Kidney (tissue), 14 donors: Measurements from ENCODE around the gene MS4A4A. TPM values are rescaled to one million over a fixed set of nuclear protein-coding genes. Genes with fewer than 3 reads are reported as not detected.
"Not testable (repeated sequence)": the region's sequence is repeated elsewhere in the genome, so short reads cannot be mapped to it uniquely, and the experiment has no call there.

Experiments
- DNase-seq, 5 donors: peaks; one replicate each; pipeline ENCODE4 v3.0.0-alpha.2; 2013 to 2020
- FAIRE-seq: peaks from 2 replicates; lab custom pipeline; 2012; peaks lifted over from hg19 to GRCh38; lab: Jason Lieb, UNC
- H3K27ac ChIP-seq, 2 donors: one replicate each; pipeline ENCODE4 v1.7.0; 2013; ENCODE audit warnings: low read depth in 2 of 2, low read length in 2 of 2, inconsistent platforms in 1 of 2
- H3K27me3 ChIP-seq: one replicate; pipeline ENCODE4 v1.7.1; 2013; ENCODE audit warnings: low read length, inconsistent platforms; ENCODE audit not compliant: control insufficient read depth, insufficient read depth
- H3K36me3 ChIP-seq, 3 donors: one replicate each; pipeline versions ENCODE4 v1.7.0 to v1.7.1; 2013; ENCODE audit warnings: low read length in 3 of 3, control low read depth in 1 of 3, inconsistent platforms in 1 of 3; ENCODE audit not compliant: insufficient read depth in 3 of 3, control insufficient read depth in 2 of 3
- H3K4me1 ChIP-seq, 3 donors: one replicate each; pipeline versions ENCODE4 v1.7.0 to v1.7.1; 2013; ENCODE audit warnings: low read length in 3 of 3, inconsistent platforms in 1 of 3, low read depth in 1 of 3; ENCODE audit not compliant: control insufficient read depth in 2 of 3, insufficient read depth in 2 of 3
- H3K4me3 ChIP-seq, 3 donors: one replicate each; pipeline versions ENCODE4 v1.7.0 to v1.8.1; 2013; ENCODE audit warnings: low read length in 3 of 3, control low read depth in 1 of 3, inconsistent platforms in 1 of 3
- H3K9ac ChIP-seq, 3 donors: one replicate each; pipeline versions ENCODE4 v1.7.0 to v1.7.1; 2013; ENCODE audit warnings: low read length in 3 of 3, control low read depth in 1 of 3, inconsistent platforms in 1 of 3
- H3K9me3 ChIP-seq, 3 donors: one replicate each; pipeline versions ENCODE4 v1.7.0 to v1.7.1; 2013; ENCODE audit warnings: low read length in 3 of 3, control low read depth in 1 of 3, inconsistent platforms in 1 of 3; ENCODE audit not compliant: control insufficient read depth in 2 of 3, insufficient read depth in 1 of 3
- intact Hi-C: fragments of 100-400 bp; cut with DNase I; formaldehyde crosslinking; loops from one replicate; pipeline ENCODE4 v1.11.1; 2022
- polyA plus RNA-seq: library from polyadenylated mRNA; stranded (reverse); fragments of 350-450 nt; fragmentation: Illumina TruSeq; extraction: RNeasy Lipid Tissue Mini Kit (QIAGEN cat#74804); gene quantifications from one replicate; pipeline ENCODE4 v1.2.3, GENCODE V29; 2014; ENCODE audit warnings: low read depth, low replicate concordance; ENCODE audit not compliant: insufficient read depth
- total RNA-seq: library from RNA; stranded (reverse); fragmentation: NEBNext Ultra II Directional; extraction: Animal tissue kit (Norgen Biotek cat#: 25700); gene quantifications from one replicate; pipeline ENCODE4 v1.2.1, GENCODE V29; 2021
- TF ChIP-seq, protein P1 (sequence below): IDR thresholded peaks from 3 replicates; pipeline ENCODE4 v1.5.1; 2012; ENCODE audit warnings: mild to moderate bottlenecking, moderate library complexity, borderline replicate concordance; ENCODE audit not compliant: insufficient read depth; ENCODE audit errors: extremely low read depth
- donor health status: control.
- donor health status: control.
- donor health status: control.
- donor health status: control.
- donor health status: control.
- donor health status: DM: yes; HTN: yes; CAD: no.
- donor health status: Normal renal cell carcinoma (clear cell type).

MS4A4A gene
- total and polyA plus RNA-seq, 2 donors from 2014 or later: 6.3 to 49.7 TPM

DNA sequence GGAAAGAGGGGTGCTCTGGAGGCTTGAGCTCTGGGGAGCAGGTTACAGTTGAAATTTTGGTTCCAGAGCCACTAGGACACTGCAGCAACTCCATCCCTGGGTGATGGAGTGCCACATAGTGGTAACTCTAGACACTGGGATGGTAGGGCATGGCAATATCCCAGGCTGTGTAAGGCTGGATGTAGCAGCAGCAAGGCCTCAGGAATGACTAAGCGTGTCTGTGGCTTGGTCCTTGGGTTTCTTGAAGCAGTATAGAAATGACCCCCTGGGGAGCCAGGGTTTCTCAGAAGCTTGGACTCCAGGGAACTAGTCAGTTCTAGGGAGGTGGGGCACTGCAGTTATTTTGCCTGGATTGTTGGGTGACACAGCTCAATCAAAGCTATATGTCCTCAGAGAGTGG is 8.1 kb downstream of the MS4A4A start:
- Histone ChIP-seq H3K4me3 (no peak overlapping the region), H3K4me1 (no peaks in the 10 kb centered on the region), H3K27ac (no peak overlapping the region), H3K9ac (no peak overlapping the region), H3K36me3 (no peaks in the 10 kb centered on the region), H3K9me3 (no peaks in the 10 kb centered on the region), H3K27me3 (no peaks in the 10 kb centered on the region)
- DNase-seq: no peak
- FAIRE-seq: no peak
- TF ChIP-seq, protein P1, sequence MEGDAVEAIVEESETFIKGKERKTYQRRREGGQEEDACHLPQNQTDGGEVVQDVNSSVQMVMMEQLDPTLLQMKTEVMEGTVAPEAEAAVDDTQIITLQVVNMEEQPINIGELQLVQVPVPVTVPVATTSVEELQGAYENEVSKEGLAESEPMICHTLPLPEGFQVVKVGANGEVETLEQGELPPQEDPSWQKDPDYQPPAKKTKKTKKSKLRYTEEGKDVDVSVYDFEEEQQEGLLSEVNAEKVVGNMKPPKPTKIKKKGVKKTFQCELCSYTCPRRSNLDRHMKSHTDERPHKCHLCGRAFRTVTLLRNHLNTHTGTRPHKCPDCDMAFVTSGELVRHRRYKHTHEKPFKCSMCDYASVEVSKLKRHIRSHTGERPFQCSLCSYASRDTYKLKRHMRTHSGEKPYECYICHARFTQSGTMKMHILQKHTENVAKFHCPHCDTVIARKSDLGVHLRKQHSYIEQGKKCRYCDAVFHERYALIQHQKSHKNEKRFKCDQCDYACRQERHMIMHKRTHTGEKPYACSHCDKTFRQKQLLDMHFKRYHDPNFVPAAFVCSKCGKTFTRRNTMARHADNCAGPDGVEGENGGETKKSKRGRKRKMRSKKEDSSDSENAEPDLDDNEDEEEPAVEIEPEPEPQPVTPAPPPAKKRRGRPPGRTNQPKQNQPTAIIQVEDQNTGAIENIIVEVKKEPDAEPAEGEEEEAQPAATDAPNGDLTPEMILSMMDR: no peak
- intact Hi-C loops: no loop called here

DNA sequence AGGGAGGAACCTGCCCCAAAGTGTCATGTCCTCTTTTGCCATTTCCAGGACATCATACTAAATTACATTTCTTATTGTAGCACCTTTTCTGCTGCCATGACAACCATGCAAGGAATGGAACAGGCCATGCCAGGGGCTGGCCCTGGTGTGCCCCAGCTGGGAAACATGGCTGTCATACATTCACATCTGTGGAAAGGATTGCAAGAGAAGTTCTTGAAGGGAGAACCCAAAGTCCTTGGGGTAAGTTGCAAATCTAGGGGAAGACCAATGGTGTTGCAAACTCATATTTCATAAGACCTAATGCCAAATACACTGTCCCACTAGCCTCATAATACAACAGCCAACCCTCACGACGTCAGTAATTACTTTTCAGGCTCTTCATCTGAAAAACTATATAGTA is 11.7 kb downstream of the MS4A4A start:
- Histone ChIP-seq H3K4me3 (no peak overlapping the region), H3K4me1 (no peaks in the 10 kb centered on the region), H3K36me3 (no peaks in the 10 kb centered on the region), H3K27me3 (no peaks in the 10 kb centered on the region), H3K9ac (no peak overlapping the region), H3K27ac (no peak overlapping the region), H3K9me3 (no peaks in the 10 kb centered on the region)
- TF ChIP-seq, protein P1: no peak
- intact Hi-C loops: no loop called here
- DNase-seq (no peak), FAIRE-seq (no peak)

DNA sequence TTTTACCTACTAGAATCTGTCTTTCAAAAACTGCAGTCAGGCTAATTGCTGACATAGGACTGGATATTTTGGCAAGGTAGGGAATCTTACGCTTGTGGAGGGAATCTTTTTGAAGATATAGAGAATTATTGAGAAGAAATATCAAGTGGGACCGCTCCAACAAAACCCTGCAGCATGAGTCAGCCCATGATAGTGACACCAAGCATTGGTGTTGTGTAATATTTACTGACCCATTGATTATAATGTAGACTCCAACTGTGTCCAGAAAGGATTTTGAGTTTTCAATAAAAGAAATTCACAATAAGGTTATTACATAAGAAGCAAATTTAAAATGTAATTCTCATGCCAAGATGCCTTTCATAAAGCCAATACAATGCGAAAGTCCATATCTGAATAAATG is 20.7 kb downstream of the MS4A4A start:
- DNase-seq: no peak
- Histone ChIP-seq H3K27me3 (no peaks in the 10 kb centered on the region), H3K4me3 (no peak overlapping the region), H3K36me3 (no peaks in the 10 kb centered on the region), H3K27ac (no peak overlapping the region), H3K4me1 (no peaks in the 10 kb centered on the region), H3K9me3 (no peaks in the 10 kb centered on the region), H3K9ac (no peak overlapping the region)
- intact Hi-C loops: no loop called here
- TF ChIP-seq, protein P1: no peak
- FAIRE-seq: no peak

DNA sequence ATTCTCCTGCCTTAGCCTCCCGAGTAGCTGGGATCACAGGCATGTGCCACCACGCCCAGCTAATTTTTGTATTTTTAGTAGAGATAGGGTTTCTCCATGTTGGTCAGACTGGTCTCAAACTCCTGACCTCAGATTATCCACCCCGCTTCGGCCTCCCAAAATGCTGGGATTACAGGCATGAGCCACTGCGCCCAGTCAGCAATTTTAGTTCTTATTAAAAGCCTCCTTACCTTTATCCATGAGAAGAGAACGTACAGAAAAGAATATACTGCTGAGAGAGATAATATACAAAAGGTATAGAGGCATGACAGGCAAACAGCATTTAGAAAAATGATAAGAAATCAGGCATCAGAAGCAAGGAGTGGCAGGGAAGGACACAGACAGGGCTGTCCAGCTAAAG is 21.4 kb downstream of the MS4A4A start:
- H3K27me3 ChIP-seq, H3K4me1 ChIP-seq, H3K36me3 ChIP-seq, FAIRE-seq, H3K4me3 ChIP-seq, DNase-seq, intact Hi-C loops, H3K27ac ChIP-seq, H3K9me3 ChIP-seq, H3K9ac ChIP-seq: not testable (repeated sequence)
